Measurements from ENCODE around the gene A2M.

The A2M gene

DNA sequence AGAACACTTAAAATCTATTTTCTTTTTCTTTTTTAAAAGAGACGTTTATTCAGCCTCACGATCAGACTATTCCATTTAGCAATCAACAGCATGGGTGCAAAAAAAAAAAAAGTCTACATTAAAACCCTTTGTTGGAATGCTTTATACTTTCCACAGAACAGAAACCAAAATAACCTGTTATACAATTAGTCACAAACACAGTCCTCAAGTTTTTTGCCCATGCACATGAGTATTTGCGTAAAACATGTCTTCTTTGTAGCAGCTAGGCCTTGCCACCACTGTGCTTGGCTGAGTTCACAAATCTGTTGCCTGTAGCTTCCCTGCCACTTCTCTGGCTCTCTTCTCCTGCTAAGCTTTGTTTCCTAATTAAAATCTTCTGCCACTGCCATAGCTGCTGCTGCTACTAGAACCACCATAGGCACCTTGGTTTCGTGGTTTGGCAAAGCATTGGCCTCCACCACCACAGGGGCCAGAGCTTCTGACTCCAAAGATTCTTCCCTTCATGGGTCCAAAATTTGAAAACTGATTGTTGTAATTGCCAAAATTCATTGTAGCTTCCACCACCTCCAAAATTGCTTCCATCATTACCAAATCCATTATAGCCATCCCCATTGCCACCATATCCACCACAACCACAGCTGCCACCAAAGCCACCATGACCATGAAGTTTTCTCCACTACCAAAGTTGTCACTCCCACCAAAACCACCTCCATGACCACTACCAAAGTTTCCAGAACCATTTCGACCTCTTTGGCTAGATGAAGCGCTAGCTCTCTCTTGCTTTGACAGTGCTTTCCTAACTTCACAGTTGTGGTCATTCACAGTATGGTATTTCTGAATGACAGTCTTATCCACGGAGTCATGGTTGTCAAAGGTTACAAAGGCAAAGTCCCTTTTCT, 88.3 kb downstream of the A2M start:
- no peaks in the 10 kb centered on the region for H3K9me3 Mint-ChIP-seq
- peak overlapping the region; percentile 91 for H3K27ac Mint-ChIP-seq
- peaks cover 10% of the 10 kb centered on the region for H3K36me3 Mint-ChIP-seq
- ATAC-seq (peak; percentile 27), DNase-seq (ENCODE audit: low spot score in 2 of 2) (peak; percentile 57 to 88)
- H3K4me1 Mint-ChIP-seq = peaks cover 17% of the 10 kb centered on the region
- peak overlapping the region; percentile 31 for H3K4me3 Mint-ChIP-seq

DNA sequence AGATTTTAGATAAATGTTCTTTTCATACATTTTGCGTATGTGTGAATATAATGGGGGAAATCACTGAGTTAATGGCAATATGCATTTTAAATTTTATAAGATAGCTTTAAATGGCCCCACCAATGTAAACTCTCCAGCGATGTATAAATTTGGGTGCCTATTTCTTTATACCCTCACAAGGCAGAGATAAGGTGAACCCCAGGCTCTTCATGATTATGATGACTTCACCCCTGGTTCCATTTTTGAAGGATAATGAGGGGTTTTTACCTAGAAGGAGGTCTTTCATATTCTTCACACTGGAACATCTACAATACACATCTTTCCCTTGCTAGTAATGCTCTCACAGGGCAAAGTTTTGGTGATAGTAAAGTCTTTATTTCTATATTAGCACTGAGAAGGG, 91.2 kb downstream of the A2M start:
- no peak overlapping the region for H3K4me3 Mint-ChIP-seq
- ATAC-seq (peak; percentile 15), DNase-seq (ENCODE audit: low spot score in 2 of 2) (no peak)
- peaks cover 4% of the 10 kb centered on the region for H3K9me3 Mint-ChIP-seq
- H3K27ac Mint-ChIP-seq = no peak overlapping the region
- H3K4me1 Mint-ChIP-seq = peaks cover 12% of the 10 kb centered on the region
- peaks cover 10% of the 10 kb centered on the region for H3K36me3 Mint-ChIP-seq

DNA sequence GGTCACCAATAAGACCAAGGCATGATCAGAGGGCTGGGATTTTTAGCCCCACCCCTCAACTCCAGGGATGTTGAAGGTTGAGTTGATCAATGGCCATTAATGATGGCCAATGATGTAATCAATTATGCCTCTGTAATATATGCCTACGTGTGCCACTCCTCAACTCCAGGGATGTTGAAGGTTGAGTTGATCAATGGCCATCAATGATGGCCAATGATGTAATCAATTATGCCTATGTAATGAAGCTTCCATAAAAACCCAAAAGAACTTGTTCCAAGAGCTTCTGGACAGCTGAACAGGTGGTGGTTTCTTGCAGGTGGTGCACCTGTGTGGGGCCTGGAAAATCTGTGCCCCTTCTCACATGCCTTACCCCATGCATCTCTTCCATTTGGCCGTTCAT, 93.1 kb downstream of the A2M start:
- peaks cover 6% of the 10 kb centered on the region for H3K4me1 Mint-ChIP-seq
- H3K9me3 Mint-ChIP-seq = peaks cover 7% of the 10 kb centered on the region
- peaks cover 4% of the 10 kb centered on the region for H3K36me3 Mint-ChIP-seq
- ATAC-seq (no peak), DNase-seq (ENCODE audit: low spot score in 2 of 2) (no peak)
- no peak overlapping the region for H3K27ac Mint-ChIP-seq
- no peak overlapping the region for H3K4me3 Mint-ChIP-seq
